ENCODE measurements around the gene PHKG1. TPM values are rescaled to one million over a fixed set of nuclear protein-coding genes. Genes with fewer than 3 reads are reported as not detected.
"Not testable (repeated sequence)": the region's sequence is repeated elsewhere in the genome, so short reads cannot be mapped to it uniquely, and the experiment has no call there.

Gene PHKG1
- total and polyA plus RNA-seq, 2 of the 4 experiments (the other 2 are of a cell fraction): 0.62 to 0.72 TPM

DNA sequence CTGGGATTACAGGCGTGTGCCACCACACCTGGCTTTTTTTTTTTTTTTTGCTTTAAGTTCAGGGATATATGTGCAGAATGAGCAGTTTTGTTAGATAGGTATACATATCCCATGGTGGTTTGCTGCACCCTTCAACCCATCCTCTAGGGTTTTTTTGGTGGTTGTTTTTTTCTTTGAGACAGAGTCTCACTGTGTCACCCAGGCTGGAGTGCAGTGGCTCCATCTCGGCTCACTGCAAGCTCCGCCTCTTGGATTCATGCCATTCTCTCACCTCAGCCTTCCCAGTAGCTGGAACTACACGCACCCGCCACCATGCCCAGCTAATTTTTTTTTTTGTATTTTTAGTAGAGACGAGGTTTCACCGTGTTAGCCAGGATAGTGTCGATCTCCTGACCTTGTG, 44.0 kb downstream of the PHKG1 start:
- H4K5ac ChIP-seq (ENCODE audit: low read depth, low read length); H4K91ac ChIP-seq (ENCODE audit: insufficient read depth, low read depth, low read length); H4K20me1 ChIP-seq (ENCODE audit: insufficient read depth, low read length); POLR2A ChIA-PET (ENCODE audit: unreplicated experiment); H2AK5ac ChIP-seq (ENCODE audit: low read depth, low read length); H2BK20ac ChIP-seq (ENCODE audit: low read depth, low read length); H2BK120ac ChIP-seq (ENCODE audit: low read depth, low read length); H2AFZ ChIP-seq (replicated peaks; ENCODE audit: low read length, poor library complexity); H3K56ac ChIP-seq (ENCODE audit: extremely low read depth, insufficient read depth, low read length); H3K4me1 ChIP-seq (ENCODE audit: control insufficient read depth, insufficient read depth, low read length); dilution Hi-C loops (cut with HindIII; ENCODE audit: low sequenced_read_pairs, unreplicated experiment); CTCF ChIA-PET; H4K8ac ChIP-seq (ENCODE audit: low read depth in 2 of 2, low read length in 2 of 2); ATAC-seq (ENCODE audit: low read depth); H2BK15ac ChIP-seq (ENCODE audit: low read depth, low read length); H2BK5ac ChIP-seq (ENCODE audit: low read depth, low read length, poor library complexity, severe bottlenecking); H3K4ac ChIP-seq (ENCODE audit: low read depth, low read length); H3K27ac ChIP-seq (ENCODE audit: insufficient read depth, low read length); H3K27me3 ChIP-seq (ENCODE audit: control insufficient read depth, insufficient read depth, low read length); H2AK9ac ChIP-seq (replicated peaks; ENCODE audit: low read depth, low read length, poor library complexity); DNase-seq; H3K4me3 ChIP-seq (ENCODE audit: insufficient read depth, low read depth, low read length); in situ Hi-C loops (cut with MboI; ENCODE audit: low sequenced_read_pairs); H3K4me2 ChIP-seq (ENCODE audit: low read depth, low read length); H3K9me3 ChIP-seq (ENCODE audit: control insufficient read depth, insufficient read depth, low read length); H3K14ac ChIP-seq (replicated peaks; ENCODE audit: low read depth, low read length); H3K36me3 ChIP-seq (ENCODE audit: control insufficient read depth, insufficient read depth, low read length); H3K23ac ChIP-seq (ENCODE audit: low read depth, low read length); H3K9ac ChIP-seq (ENCODE audit: low read depth, low read length); H3K9me1 ChIP-seq (ENCODE audit: insufficient read depth, low read length); H3K18ac ChIP-seq (ENCODE audit: low read depth, low read length); BruUV-seq (replicated peaks); intact Hi-C loops (cut with micrococcal nuclease): not testable (repeated sequence)
- peaks cover 19 to 36% of the 10 kb centered on the region in 2 experiments for H3K79me1 ChIP-seq (ENCODE audit: low read depth in 1 of 2, low read length in 2 of 2)
- WGBS, 2 experiments (ENCODE audit: extremely low coverage in 2 of 2, insufficient read length in 1 of 2): no CpG with 5 or more reads among the region's 8 CpGs
